Subcutaneous adipose tissue (tissue), 4 donors: ENCODE measurements around the gene ABI2. TPM values are rescaled to one million over a fixed set of nuclear protein-coding genes. Genes with fewer than 3 reads are reported as not detected.

Experiments
- CTCF ChIP-seq: fragments of 450-650 bp; IDR thresholded peaks from one replicate; pipeline ENCODE4 v1.5.1; 2016; ENCODE audit warnings: low read depth, mild to moderate bottlenecking, control low read depth, antibody characterized with exemption, moderate library complexity
- total RNA-seq, 4 donors: library from RNA; depleted of rRNA; stranded (reverse); fragments of >200 nt; gene quantifications; one replicate each; pipeline ENCODE4 v1.1.0, GENCODE V29; 2016

Gene ABI2
- total RNA-seq, 4 donors from 2014 or later: 11.1 to 25.7 (median 12.9) TPM

GRCh38 chr2:203450561-203450960 lies 122.4 kb downstream of the ABI2 start:
- TF ChIP-seq CTCF: no peak

- TF ChIP-seq CTCF: no peak
Measured at GRCh38 chr2:203451011-203451410, 122.8 kb downstream of the ABI2 start.

GRCh38 chr2:203451689-203452088 lies 123.5 kb downstream of the ABI2 start:
- no peak for TF ChIP-seq CTCF

- TF ChIP-seq CTCF: no peak
Measured at GRCh38 chr2:203453858-203454451, 125.8 kb downstream of the ABI2 start.

- no peak for TF ChIP-seq CTCF
Measured at GRCh38 chr2:203455209-203455608, 127.0 kb downstream of the ABI2 start.

- TF ChIP-seq CTCF: no peak
Measured at GRCh38 chr2:203461746-203462145, 133.6 kb downstream of the ABI2 start.

GRCh38 chr2:203462308-203462707 lies 134.1 kb downstream of the ABI2 start:
- TF ChIP-seq CTCF: no peak
